A673 (cell line): ENCODE measurements around the gene NEDD8.

Experiments
- CTCF ChIP-seq: fragments of 300-800, 200-600 bp; sonication (generic); conservative IDR thresholded peaks from 2 replicates; pipeline ENCODE4 v1.5.1; 2017; ENCODE audit warnings: low read depth, mild to moderate bottlenecking, antibody characterized with exemption, low read length, moderate library complexity, mixed read lengths
- EZH2 ChIP-seq: fragments of 200-600 bp; sonication (generic); IDR thresholded peaks from 2 replicates; pipeline ENCODE4 v1.6.1; 2017; ENCODE audit warnings: borderline replicate concordance, low read depth, mild to moderate bottlenecking, mixed read lengths, antibody characterized with exemption, low read length; ENCODE audit not compliant: poor library complexity, severe bottlenecking

- TF ChIP-seq CTCF (no peak), EZH2 (no peak)
Observed at GRCh38 chr14:24171422-24172260, 60.5 kb downstream of the NEDD8 start, which contains the start of gene REC8.
